Right ventricle myocardium superior (tissue), 1 donor: ENCODE results near the gene BNC2. TPM values are rescaled to one million over a fixed set of nuclear protein-coding genes. Genes with fewer than 3 reads are reported as not detected.

ENCODE experiments used
- ATAC-seq: fragments of 200-7000 bp; cut with Tn5 transposase; one replicate; pipeline ENCODE4 v1.9.1; 2020; ENCODE audit warnings: mild to moderate bottlenecking; ENCODE audit not compliant: poor library complexity
- DNase-seq: peaks from one replicate; pipeline ENCODE4 v3.0.0-alpha.2; 2020
- intact Hi-C: fragments of 100-400 bp; cut with DNase I; formaldehyde crosslinking; loops from one replicate; pipeline ENCODE4 v1.11.2; 2022
- total RNA-seq: library from RNA; stranded (reverse); fragmentation: NEBNext Ultra II Directional; extraction: Animal tissue kit (Norgen Biotek cat#: 25700); gene quantifications from one replicate; pipeline ENCODE4 v1.2.1, GENCODE V29; 2021
- donor health status: DM: no; HTN: yes; CAD: no; lungs with severe emphysema.

Gene BNC2
- total RNA-seq, 1 donor from 2014 or later: 3.9 TPM

- intact Hi-C loops: loop anchor here (10.0 kb wide), 1 partner anchor 240 kb away; no protein-coding TSS in a partner anchor
- DNase-seq (no peak), ATAC-seq (no peak)
These were observed 435.9 kb downstream of the BNC2 start for GRCh38 chr9:16434526-16434925.

- ATAC-seq: no peak
- no peak for DNase-seq
- intact Hi-C loops: loop anchor here (10.0 kb wide), 1 partner anchor 239 kb away; no protein-coding TSS in a partner anchor
These were observed 437.0 kb downstream of the BNC2 start for GRCh38 chr9:16433494-16433893.

GRCh38 chr9:16431666-16432392, 438.6 kb downstream of the BNC2 start:
- intact Hi-C loops: loop anchor here (10.0 kb wide), 1 partner anchor 237 kb away; no protein-coding TSS in a partner anchor
- DNase-seq: no peak
- no peak for ATAC-seq

DNA sequence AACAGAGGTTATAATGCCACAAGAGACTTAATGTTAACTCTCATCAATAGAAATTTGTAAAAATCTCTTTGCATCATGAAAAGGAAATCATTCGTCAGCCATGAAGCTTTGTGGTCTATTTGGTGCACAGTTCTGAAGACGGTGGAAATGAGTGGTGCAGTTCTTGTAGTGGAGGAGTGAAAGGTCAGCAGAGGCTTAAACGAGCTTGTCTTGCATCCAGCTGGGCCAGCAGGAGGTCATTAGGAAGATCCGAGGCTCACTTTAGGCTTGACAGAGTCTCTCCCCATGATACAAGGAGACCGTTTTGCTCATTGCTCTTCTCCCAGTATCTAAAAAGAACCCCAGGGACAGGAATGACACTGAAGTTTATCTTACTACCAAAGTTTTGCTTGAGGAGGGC, 440.8 kb downstream of the BNC2 start:
- DNase-seq: no peak
- intact Hi-C loops: loop anchor here (10.0 kb wide), 1 partner anchor 235 kb away; no protein-coding TSS in a partner anchor
- no peak for ATAC-seq

DNA sequence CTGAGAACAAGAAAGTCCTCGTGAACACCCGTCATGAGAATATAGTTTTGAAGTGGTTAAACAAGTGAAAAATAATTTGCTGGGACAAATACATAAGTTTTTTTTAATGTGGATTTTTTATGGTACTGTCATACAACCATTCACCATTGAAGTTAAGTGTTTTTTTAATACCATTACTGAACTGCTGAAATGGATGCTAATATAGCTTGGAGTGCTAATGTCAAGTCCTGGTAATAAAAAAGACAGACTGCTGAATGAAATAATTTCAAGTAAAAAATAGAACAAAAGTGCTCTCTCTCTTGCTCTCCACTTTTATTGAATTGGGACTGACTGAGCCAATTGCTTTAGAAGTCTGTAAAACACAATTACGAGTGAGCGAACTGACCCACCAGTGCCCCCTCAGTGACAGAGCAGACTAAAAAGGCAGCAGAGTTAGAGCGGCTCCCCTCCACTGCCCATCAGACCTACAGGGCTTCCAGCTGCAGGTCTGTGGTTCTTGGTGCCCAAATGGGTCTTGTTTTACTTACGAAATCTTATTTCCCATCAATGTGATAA, 442.5 kb downstream of the BNC2 start:
- no peak for ATAC-seq
- intact Hi-C loops: no loop called here
- no peak for DNase-seq

DNA sequence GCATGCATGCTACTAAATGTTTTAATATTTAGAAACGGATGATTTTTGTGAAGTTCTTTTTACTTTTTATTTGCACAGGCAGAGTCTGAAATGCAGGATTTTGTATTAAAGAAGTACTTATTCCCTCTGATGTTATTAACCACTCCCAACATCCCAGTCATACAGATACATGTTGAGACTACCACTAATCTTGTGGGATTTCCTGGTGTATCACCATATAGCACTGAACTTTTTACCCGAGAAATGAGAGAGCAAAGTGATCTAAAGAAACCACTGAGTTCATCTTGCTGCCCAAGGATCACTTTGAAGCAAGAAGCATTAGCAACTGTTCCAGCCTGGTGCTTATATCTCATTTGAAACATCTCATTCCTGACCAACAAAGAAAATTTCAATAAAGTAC, 443.8 kb downstream of the BNC2 start:
- intact Hi-C loops: no loop called here
- no peak for DNase-seq
- ATAC-seq: no peak

DNA sequence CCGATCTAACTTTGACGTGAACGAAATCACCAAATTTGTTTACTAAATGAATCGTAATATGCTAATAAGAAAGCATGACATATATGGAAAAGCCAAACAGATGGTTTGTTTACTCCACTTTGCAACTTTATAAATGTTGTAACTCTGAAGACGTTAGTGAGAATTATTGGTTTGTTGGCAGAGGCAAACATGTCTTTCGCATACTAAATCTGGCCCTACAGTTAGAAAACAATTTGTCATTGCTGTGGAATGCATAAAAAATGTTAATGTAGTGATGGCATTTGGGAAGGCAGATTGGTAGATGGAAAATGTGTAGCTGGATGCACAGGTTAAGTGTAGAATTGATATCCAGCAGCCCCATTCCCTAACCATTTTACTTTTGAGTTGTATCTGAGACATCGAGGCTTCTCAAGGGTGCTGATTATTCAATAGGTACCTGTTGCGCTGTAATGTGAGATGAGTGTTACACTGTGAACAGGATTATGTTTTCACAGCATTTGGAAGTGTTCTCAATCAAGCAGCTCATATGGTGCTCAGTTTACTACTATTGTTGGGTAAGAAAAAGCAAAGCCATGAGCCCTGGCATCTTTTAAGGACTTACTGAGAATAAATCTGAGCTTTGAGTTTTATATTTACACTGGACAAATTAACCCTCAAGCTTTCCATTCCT, 444.8 kb downstream of the BNC2 start:
- intact Hi-C loops: no loop called here
- DNase-seq (no peak), ATAC-seq (no peak)

DNA sequence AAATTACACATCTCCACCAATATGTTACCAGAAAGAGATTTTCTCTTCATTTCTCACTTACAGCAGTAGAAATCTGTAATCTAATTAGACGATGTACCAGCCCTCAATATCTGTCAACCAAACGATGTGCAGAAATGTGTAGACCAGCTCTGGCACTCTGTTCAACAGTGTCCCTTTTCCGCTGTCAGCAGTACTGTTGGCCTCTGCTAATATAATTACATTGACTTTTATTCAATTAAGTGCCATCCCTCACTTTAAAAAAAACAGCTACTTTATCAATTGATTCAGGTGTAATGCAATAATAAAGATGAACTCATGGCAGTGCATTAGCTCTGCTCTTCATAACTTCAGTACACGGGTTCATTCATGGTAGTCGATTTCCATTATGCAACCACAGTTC, 448.4 kb downstream of the BNC2 start:
- intact Hi-C loops: no loop called here
- no peak for DNase-seq
- no peak for ATAC-seq

GRCh38 chr9:16421532-16421931, 448.9 kb downstream of the BNC2 start:
- no peak for ATAC-seq
- intact Hi-C loops: no loop called here
- DNase-seq: no peak

DNA sequence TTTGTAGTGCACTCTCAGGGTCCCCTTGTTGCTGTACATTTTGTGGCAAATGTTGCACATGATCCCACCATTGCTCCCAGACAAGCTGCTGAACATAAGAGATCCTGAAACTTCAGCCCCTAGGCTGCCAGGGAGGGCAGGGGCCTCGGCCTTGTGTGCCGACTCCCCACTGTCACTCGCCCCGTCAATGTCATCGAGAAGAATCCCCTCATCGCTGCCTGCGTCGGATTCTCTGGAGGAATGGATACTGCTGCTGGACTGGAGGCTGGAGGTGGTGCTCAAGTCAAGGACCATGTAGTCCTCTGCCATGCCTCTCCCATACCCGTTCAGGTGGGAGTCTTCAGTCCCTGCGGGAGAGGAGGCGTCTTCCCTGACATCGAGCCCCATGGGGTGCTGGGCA, 451.3 kb downstream of the BNC2 start:
- ATAC-seq (no peak), DNase-seq (no peak)
- intact Hi-C loops: no loop called here

DNA sequence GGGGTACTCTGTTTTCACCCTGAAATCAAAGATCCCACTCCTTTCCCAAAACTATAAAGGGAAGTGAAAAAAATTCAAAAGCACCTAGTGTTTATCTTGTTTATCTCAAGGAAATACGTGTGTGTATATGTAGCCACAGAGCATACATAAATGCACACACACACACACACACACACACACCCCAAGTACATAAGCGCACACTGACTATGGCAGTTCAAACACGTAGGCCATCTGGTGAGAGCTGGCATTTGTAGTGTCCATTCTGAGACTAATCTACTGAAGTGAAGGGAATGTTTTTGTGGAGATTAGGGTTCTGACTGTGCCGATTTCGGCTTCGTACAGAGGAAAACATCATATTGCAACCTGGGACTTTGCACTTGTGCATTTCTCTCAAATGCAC, 451.7 kb downstream of the BNC2 start:
- DNase-seq: no peak
- intact Hi-C loops: no loop called here

GRCh38 chr9:16417749-16418148, 452.7 kb downstream of the BNC2 start:
- ATAC-seq: no peak
- intact Hi-C loops: no loop called here
- DNase-seq: no peak

More for the DNA sequence above, 451.7 kb downstream of the BNC2 start:
- ATAC-seq: no peak

- DNase-seq (no peak), ATAC-seq (no peak)
- intact Hi-C loops: no loop called here
These were observed 453.3 kb downstream of the BNC2 start for GRCh38 chr9:16417161-16417560.

DNA sequence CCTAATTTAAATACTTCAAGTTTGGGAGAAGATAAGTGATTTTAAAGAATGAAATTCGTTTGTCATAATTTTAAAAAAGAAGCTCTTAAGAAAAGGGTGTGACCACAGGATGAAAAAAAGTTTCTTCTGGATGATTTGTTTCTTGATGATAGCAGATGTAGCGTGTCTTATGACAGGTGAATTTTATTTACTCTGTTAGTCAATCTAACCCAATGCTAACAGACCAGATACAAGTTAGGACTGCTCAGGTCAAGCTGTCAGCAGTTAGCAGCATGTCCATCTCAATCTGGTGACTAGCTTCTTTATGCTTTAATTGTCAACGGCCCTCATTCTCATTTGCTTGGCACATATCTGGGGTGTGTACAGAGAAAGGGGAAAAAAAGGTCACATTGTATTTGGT, 456.0 kb downstream of the BNC2 start:
- no peak for DNase-seq
- intact Hi-C loops: no loop called here
- peak; percentile 9 for ATAC-seq

DNA sequence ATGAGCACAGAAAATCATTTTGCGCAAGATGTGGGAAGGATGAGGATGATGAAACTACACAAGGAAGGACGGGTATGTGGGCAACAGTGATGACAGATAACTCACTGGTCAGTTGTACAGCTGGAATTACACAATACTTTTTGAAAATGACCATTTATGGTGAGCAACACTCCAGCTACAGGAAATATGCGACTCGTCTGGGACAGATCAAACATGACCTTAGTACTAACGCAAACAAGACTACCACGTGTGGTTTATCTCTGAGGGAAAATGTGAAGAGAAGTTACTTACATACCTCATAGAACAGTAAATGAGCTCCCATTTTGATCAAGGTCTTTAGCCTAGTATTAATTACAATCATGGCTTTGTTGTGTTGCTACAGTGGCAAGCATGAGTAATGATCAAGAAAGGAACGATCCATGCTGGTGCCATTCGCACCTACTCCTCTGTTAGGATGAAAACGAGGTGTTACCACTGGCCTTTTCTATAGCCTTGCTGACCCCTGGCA, 456.9 kb downstream of the BNC2 start:
- intact Hi-C loops: no loop called here

DNA sequence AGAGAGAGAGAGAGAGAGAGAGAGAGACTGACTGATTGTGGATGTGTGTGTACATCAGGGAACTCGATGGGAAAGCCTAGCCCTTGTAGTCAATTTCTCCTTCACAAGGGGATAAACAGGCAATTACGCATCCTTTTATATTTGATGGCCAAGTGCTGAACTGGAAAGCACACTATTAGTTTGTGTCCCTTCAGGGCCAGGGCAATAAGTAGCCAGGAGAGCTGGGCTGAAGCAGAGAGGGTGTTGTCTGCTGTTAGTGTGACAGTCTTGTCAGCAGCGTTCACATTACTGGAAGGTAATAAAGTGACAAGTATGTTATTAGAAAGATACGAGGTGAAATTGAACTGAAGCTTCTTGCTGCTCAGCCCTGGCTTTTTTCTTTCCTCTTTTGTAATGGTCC, 457.7 kb downstream of the BNC2 start:
- no peak for DNase-seq
- intact Hi-C loops: no loop called here
- ATAC-seq: no peak

More for the DNA sequence above, 456.9 kb downstream of the BNC2 start:
- DNase-seq (no peak), ATAC-seq (peak; percentile 94)

GRCh38 chr9:16411311-16411710, 459.2 kb downstream of the BNC2 start:
- ATAC-seq (no peak), DNase-seq (no peak)
- intact Hi-C loops: no loop called here

DNA sequence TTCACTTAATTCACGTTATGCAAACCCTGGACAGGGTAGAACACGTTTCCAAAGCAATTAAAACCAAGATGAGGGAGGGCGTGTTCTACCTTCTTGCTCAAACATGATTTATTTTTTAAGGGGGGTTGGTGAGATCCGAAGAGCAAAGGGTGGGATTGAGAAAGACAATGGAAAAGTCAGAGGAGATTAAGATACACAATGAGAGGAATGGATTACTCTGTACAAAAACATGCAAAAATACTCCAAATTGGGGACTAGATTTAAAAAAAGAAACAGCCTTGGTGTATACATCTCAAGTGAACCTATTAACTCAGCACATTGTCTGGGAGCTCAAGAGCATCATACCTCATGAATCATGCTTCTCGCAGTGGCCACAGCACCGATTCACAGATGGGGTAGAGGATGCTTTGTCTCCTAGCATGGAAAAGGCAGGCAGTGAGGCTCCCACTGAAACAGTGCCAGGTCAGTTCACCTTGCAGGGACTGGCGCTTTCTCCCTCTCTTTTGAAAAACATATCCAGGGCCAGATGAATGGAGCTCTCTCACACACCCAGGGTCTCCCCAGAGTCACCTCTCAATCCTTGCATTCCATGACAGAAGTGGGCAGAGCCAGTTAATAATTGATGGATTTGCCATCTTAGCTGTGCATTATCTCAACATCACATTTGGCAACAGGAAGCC, 459.7 kb downstream of the BNC2 start:
- no peak for DNase-seq
- intact Hi-C loops: no loop called here
- no peak for ATAC-seq

- ATAC-seq: no peak
- intact Hi-C loops: no loop called here
These were observed 462.9 kb downstream of the BNC2 start for GRCh38 chr9:16407617-16408016.

More at GRCh38 chr9:16407617-16408016, 462.9 kb downstream of the BNC2 start:
- no peak for DNase-seq
